Measurements from ENCODE around the gene SLC35B1.

SLC35B1 gene

DNA sequence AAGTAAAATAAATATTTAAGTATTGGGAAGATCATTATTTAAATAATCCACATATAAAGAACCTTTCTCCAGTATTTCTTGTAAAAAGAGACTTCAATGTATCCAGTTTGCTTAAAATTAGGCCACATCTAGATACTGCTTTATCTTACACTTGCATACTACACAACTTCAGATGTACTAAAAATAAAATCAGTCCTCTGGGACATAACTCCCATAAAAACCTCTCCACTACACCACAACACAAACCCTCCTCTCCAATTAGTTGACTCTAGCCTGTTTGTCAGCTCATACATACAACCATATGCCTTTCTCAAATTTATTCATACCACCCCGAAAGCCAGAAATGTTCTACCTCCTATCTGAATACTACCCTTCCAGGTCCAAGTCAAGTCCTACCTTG lies 51.5 kb downstream of the SLC35B1 start:
- TF ChIP-seq MYC (IDR thresholded peaks at IDR 0.05; ENCODE audit: low read depth, low read length) (no peak), POLR2A (IDR thresholded peaks at IDR 0.05; ENCODE audit: extremely low read depth, insufficient read length) (no peak)
- TF ChIP-seq, protein P1, sequence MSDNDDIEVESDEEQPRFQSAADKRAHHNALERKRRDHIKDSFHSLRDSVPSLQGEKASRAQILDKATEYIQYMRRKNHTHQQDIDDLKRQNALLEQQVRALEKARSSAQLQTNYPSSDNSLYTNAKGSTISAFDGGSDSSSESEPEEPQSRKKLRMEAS (IDR thresholded peaks at IDR 0.05; ENCODE audit: low read depth, low read length): no peak
- TF ChIP-seq, protein P2, sequence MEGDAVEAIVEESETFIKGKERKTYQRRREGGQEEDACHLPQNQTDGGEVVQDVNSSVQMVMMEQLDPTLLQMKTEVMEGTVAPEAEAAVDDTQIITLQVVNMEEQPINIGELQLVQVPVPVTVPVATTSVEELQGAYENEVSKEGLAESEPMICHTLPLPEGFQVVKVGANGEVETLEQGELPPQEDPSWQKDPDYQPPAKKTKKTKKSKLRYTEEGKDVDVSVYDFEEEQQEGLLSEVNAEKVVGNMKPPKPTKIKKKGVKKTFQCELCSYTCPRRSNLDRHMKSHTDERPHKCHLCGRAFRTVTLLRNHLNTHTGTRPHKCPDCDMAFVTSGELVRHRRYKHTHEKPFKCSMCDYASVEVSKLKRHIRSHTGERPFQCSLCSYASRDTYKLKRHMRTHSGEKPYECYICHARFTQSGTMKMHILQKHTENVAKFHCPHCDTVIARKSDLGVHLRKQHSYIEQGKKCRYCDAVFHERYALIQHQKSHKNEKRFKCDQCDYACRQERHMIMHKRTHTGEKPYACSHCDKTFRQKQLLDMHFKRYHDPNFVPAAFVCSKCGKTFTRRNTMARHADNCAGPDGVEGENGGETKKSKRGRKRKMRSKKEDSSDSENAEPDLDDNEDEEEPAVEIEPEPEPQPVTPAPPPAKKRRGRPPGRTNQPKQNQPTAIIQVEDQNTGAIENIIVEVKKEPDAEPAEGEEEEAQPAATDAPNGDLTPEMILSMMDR (IDR thresholded peaks at IDR 0.05; ENCODE audit: low read depth, low read length): no peak
- peak; percentile 12 for DNase-seq (ENCODE audit: low read depth)
- H3K4me3 ChIP-seq (ENCODE audit: low read depth, low read length): no peak overlapping the region
